Cardiac muscle cell (in vitro differentiated cells and primary cell): ENCODE measurements around the gene CCDC171. TPM values are rescaled to one million over a fixed set of nuclear protein-coding genes. Genes with fewer than 3 reads are reported as not detected.
"Not testable (repeated sequence)": the region's sequence is repeated elsewhere in the genome, so short reads cannot be mapped to it uniquely, and the experiment has no call there.

ENCODE experiments used
- DNase-seq, 2 donors: peaks; one replicate each; pipeline versions ENCODE4 v3.0.0 to v3.0.0-alpha.2; 2010 to 2017; ENCODE audit warnings: low read depth in 1 of 2, low spot score in 1 of 2
- H3K27ac ChIP-seq: fragments of 200-600 bp; sonication (generic); 2 replicates; pipeline ENCODE4 v1.5.1; 2016
- H3K27me3 ChIP-seq: fragments of 200-600 bp; sonication (generic); 2 replicates; pipeline ENCODE4 v1.6.0; 2016; ENCODE audit warnings: control low read depth
- H3K36me3 ChIP-seq: fragments of 200-600 bp; sonication (generic); 2 replicates; pipeline ENCODE4 v1.5.1; 2016; ENCODE audit warnings: control low read depth
- H3K4me1 ChIP-seq: fragments of 200-600 bp; sonication (generic); 2 replicates; pipeline ENCODE4 v1.8.1; 2017; ENCODE audit warnings: low read depth, mild to moderate bottlenecking, mixed run types
- H3K4me3 ChIP-seq: fragments of 200-600 bp; sonication (generic); 2 replicates; pipeline ENCODE4 v1.5.1; 2016; ENCODE audit warnings: mild to moderate bottlenecking
- H3K9me3 ChIP-seq: fragments of 200-600 bp; sonication (generic); 2 replicates; pipeline ENCODE4 v1.5.1; 2017; ENCODE audit warnings: low read depth, mild to moderate bottlenecking, control low read depth
- CTCF ChIP-seq: IDR thresholded peaks from 2 replicates; pipeline ENCODE4 v1.5.1; 2012; ENCODE audit warnings: low read depth, mild to moderate bottlenecking, low read length
- polyA plus RNA-seq: library from polyadenylated mRNA; unstranded; fragments of >200 nt; fragmentation: Nextera tagmentation; extraction: Ambion mirVana; gene quantifications from 2 replicates; pipeline ENCODE4 v1.2.1, GENCODE V29; 2016
- total RNA-seq: library from RNA; depleted of rRNA; stranded (reverse); fragments of >200 nt; gene quantifications from 2 replicates; pipeline ENCODE4 v1.2.3, GENCODE V29; 2016

The CCDC171 gene
- total and polyA plus RNA-seq, 2 experiments from 2014 or later, result 2.8 to 4.5 TPM

GRCh38 chr9:15769547-15769946, 216.7 kb downstream of the CCDC171 start:
- Histone ChIP-seq H3K27me3 (no peaks in the 10 kb centered on the region), H3K4me3 (no peak overlapping the region), H3K36me3 (no peaks in the 10 kb centered on the region), H3K9me3 (no peaks in the 10 kb centered on the region), H3K4me1 (no peaks in the 10 kb centered on the region), H3K27ac (no peak overlapping the region)
- DNase-seq, result no peak
- no peak for TF ChIP-seq CTCF

GRCh38 chr9:15778861-15779260, 226.0 kb downstream of the CCDC171 start:
- Histone ChIP-seq H3K9me3 (no peaks in the 10 kb centered on the region), H3K4me1 (no peaks in the 10 kb centered on the region), H3K36me3 (no peaks in the 10 kb centered on the region), H3K27me3 (no peaks in the 10 kb centered on the region), H3K4me3 (no peak overlapping the region), H3K27ac (no peak overlapping the region)
- no peak for DNase-seq
- no peak for TF ChIP-seq CTCF

- Histone ChIP-seq H3K4me1 (no peaks in the 10 kb centered on the region), H3K9me3 (no peaks in the 10 kb centered on the region), H3K36me3 (no peaks in the 10 kb centered on the region), H3K27ac (no peak overlapping the region), H3K27me3 (no peaks in the 10 kb centered on the region), H3K4me3 (no peak overlapping the region)
- no peak for TF ChIP-seq CTCF
- DNase-seq, result no peak
These were observed 229.3 kb downstream of the CCDC171 start for GRCh38 chr9:15782106-15782505.

- no peak for TF ChIP-seq CTCF
These were observed 232.7 kb downstream of the CCDC171 start for GRCh38 chr9:15785584-15785983.

GRCh38 chr9:15786616-15787015, 233.8 kb downstream of the CCDC171 start:
- DNase-seq, result no peak
- no peak overlapping the region for H3K27ac ChIP-seq
- no peak for TF ChIP-seq CTCF
- no peaks in the 10 kb centered on the region for H3K36me3 ChIP-seq
- no peaks in the 10 kb centered on the region for H3K4me1 ChIP-seq
- H3K9me3 ChIP-seq, result no peaks in the 10 kb centered on the region
- no peak overlapping the region for H3K4me3 ChIP-seq
- no peaks in the 10 kb centered on the region for H3K27me3 ChIP-seq

More at GRCh38 chr9:15785584-15785983, 232.7 kb downstream of the CCDC171 start:
- H3K36me3 ChIP-seq, result no peaks in the 10 kb centered on the region
- H3K9me3 ChIP-seq, result no peaks in the 10 kb centered on the region
- no peak for DNase-seq
- H3K27ac ChIP-seq, result no peak overlapping the region
- H3K27me3 ChIP-seq, result no peaks in the 10 kb centered on the region
- H3K4me3 ChIP-seq, result no peak overlapping the region
- no peaks in the 10 kb centered on the region for H3K4me1 ChIP-seq

- not testable (repeated sequence) for H3K9me3 ChIP-seq, H3K36me3 ChIP-seq, H3K27me3 ChIP-seq, H3K4me3 ChIP-seq, H3K27ac ChIP-seq, DNase-seq, H3K4me1 ChIP-seq
These were observed 257.5 kb downstream of the CCDC171 start for GRCh38 chr9:15810219-15810899.
